IMR-90 (cell line): ENCODE results near the gene ORM1. TPM values are rescaled to one million over a fixed set of nuclear protein-coding genes. Genes with fewer than 3 reads are reported as not detected.
"Not testable (repeated sequence)": the region's sequence is repeated elsewhere in the genome, so short reads cannot be mapped to it uniquely, and the experiment has no call there.

ENCODE experiments used
- ATAC-seq: fragments of 200-7000 bp; cut with Tn5 transposase; 2 replicates; pipeline ENCODE4 v1.9.1; 2020; ENCODE audit warnings: low read depth, mild to moderate bottlenecking, moderate library complexity
- Bru-seq: library from RNA; stranded (reverse); fragments of 400-500 nt; gene quantifications from one replicate; lab custom pipeline; 2021; lab: Mats Ljungman, UMichigan
- BruChase-seq, 2 experiments: library from RNA; stranded (reverse); fragments of 400-500 nt; gene quantifications; one replicate each; lab custom pipeline; 2021; lab: Mats Ljungman, UMichigan
- BruUV-seq: library from RNA; stranded (reverse); fragments of 400-500 nt; replicated peaks from 2 replicates; lab custom pipeline; 2021; lab: Mats Ljungman, UMichigan
- CTCF ChIA-PET: fragments of 300-600 bp; formaldehyde crosslinking; extraction: SDS; loops from one replicate; lab custom pipeline; 2021; ENCODE audit warnings: antibody characterized with exemption; lab: Yijun Ruan, JAX
- POLR2A ChIA-PET: fragments of 300-600 bp; sonication (Branson Sonifier 250); formaldehyde crosslinking; loops from one replicate; lab custom pipeline; 2022; ENCODE audit warnings: antibody characterized with exemption; ENCODE audit not compliant: unreplicated experiment; lab: Charles Lee
- DNase-seq: peaks from one replicate; pipeline ENCODE4 v3.0.0; 2013
- H2AFZ ChIP-seq: replicated peaks from 2 replicates; pipeline ENCODE3; 2013; ENCODE audit warnings: low read length, mild to moderate bottlenecking; ENCODE audit not compliant: poor library complexity
- H2AK5ac ChIP-seq: 2 replicates; pipeline ENCODE4 v1.6.1; 2013; ENCODE audit warnings: low read depth, low read length, inconsistent platforms
- H2AK9ac ChIP-seq: replicated peaks from 2 replicates; pipeline ENCODE3; 2013; ENCODE audit warnings: mild to moderate bottlenecking, low read depth, low read length, moderate library complexity; ENCODE audit not compliant: poor library complexity
- H2BK120ac ChIP-seq: 2 replicates; pipeline ENCODE4 v1.6.1; 2013; ENCODE audit warnings: low read depth, low read length, inconsistent platforms
- H2BK15ac ChIP-seq: 3 replicates; pipeline ENCODE4 v1.6.1; 2013; ENCODE audit warnings: low read depth, low read length, inconsistent platforms
- H2BK20ac ChIP-seq: 2 replicates; pipeline ENCODE4 v1.6.1; 2013; ENCODE audit warnings: low read depth, mild to moderate bottlenecking, inconsistent platforms, low read length, moderate library complexity
- H2BK5ac ChIP-seq: 2 replicates; pipeline ENCODE4 v1.6.1; 2013; ENCODE audit warnings: mild to moderate bottlenecking, low read depth, low read length, inconsistent platforms; ENCODE audit not compliant: poor library complexity, severe bottlenecking
- H3K14ac ChIP-seq: replicated peaks from 2 replicates; pipeline ENCODE4 v1.6.1; 2013; ENCODE audit warnings: low read depth, low read length, inconsistent platforms
- H3K18ac ChIP-seq: 2 replicates; pipeline ENCODE4 v1.6.1; 2013; ENCODE audit warnings: low read depth, low read length, control low read depth
- H3K23ac ChIP-seq: 2 replicates; pipeline ENCODE4 v1.6.1; 2013; ENCODE audit warnings: low read depth, low read length, inconsistent platforms
- H3K27ac ChIP-seq: 2 replicates; pipeline ENCODE4 v1.5.1; 2013; ENCODE audit warnings: mild to moderate bottlenecking, control low read depth, low read length; ENCODE audit not compliant: insufficient read depth
- H3K27me3 ChIP-seq: 2 replicates; pipeline ENCODE4 v1.6.1; 2013; ENCODE audit warnings: low read length; ENCODE audit not compliant: control insufficient read depth, insufficient read depth
- H3K36me3 ChIP-seq: 2 replicates; pipeline ENCODE4 v1.6.1; 2013; ENCODE audit warnings: low read length, mixed read lengths; ENCODE audit not compliant: control insufficient read depth, insufficient read depth
- H3K4ac ChIP-seq: 2 replicates; pipeline ENCODE4 v1.6.1; 2013; ENCODE audit warnings: low read depth, low read length, inconsistent platforms
- H3K4me1 ChIP-seq: 2 replicates; pipeline ENCODE4 v1.6.1; 2013; ENCODE audit warnings: low read length, mixed read lengths; ENCODE audit not compliant: control insufficient read depth, insufficient read depth
- H3K4me2 ChIP-seq: 2 replicates; pipeline ENCODE4 v1.6.1; 2013; ENCODE audit warnings: low read depth, mild to moderate bottlenecking, control low read depth, low read length, moderate library complexity
- H3K4me3 ChIP-seq: 2 replicates; pipeline ENCODE4 v1.5.1; 2013; ENCODE audit warnings: low read depth, mild to moderate bottlenecking, control low read depth, low read length, moderate library complexity; ENCODE audit not compliant: insufficient read depth
- H3K56ac ChIP-seq: 2 replicates; pipeline ENCODE4 v1.6.1; 2013; ENCODE audit warnings: low read length, inconsistent platforms; ENCODE audit not compliant: insufficient read depth; ENCODE audit errors: extremely low read depth
- H3K79me1 ChIP-seq, 2 experiments: 2 replicates each; pipeline ENCODE4 v1.6.1; 2013; ENCODE audit warnings: low read length in 2 of 2, inconsistent platforms in 1 of 2, low read depth in 1 of 2
- H3K9ac ChIP-seq: 2 replicates; pipeline ENCODE4 v1.6.1; 2013; ENCODE audit warnings: low read depth, low read length, control low read depth
- H3K9me1 ChIP-seq: 2 replicates; pipeline ENCODE4 v1.6.1; 2013; ENCODE audit warnings: low read length, inconsistent platforms; ENCODE audit not compliant: insufficient read depth
- H3K9me3 ChIP-seq: 2 replicates; pipeline ENCODE4 v1.6.1; 2013; ENCODE audit warnings: low read length; ENCODE audit not compliant: control insufficient read depth, insufficient read depth
- H4K20me1 ChIP-seq: 2 replicates; pipeline ENCODE4 v1.6.1; 2013; ENCODE audit warnings: low read length, inconsistent platforms; ENCODE audit not compliant: insufficient read depth
- H4K5ac ChIP-seq: 2 replicates; pipeline ENCODE4 v1.6.1; 2013; ENCODE audit warnings: mild to moderate bottlenecking, low read depth, low read length, control low read depth
- H4K8ac ChIP-seq, 2 experiments: 2 replicates each; pipeline ENCODE4 v1.6.1; 2013; ENCODE audit warnings: low read depth in 2 of 2, low read length in 2 of 2, control low read depth in 1 of 2, inconsistent platforms in 1 of 2
- H4K91ac ChIP-seq: 2 replicates; pipeline ENCODE4 v1.6.1; 2013; ENCODE audit warnings: low read depth, low read length, inconsistent platforms; ENCODE audit not compliant: insufficient read depth
- WGBS, 2 experiments: methylation state at CpG; one replicate each; pipeline versions ENCODE4 v1.1.5 to v1.1.7; 2013; ENCODE audit warnings: missing lambda C conversion rate in 2 of 2; ENCODE audit not compliant: insufficient read length in 1 of 2; ENCODE audit errors: extremely low coverage in 2 of 2; 5-methylcytosine and 5-hydroxymethylcytosine counted together
- dilution Hi-C: fragments of 300-500 bp; cut with HindIII; formaldehyde crosslinking; loops from one replicate; pipeline ENCODE4 v1.14.3; 2018; ENCODE audit warnings: low sequenced_read_pairs; ENCODE audit not compliant: unreplicated experiment
- in situ Hi-C: fragments of 300-500 bp; cut with MboI; formaldehyde crosslinking; loops from 3 replicates; pipeline ENCODE4 v1.14.3; 2019; ENCODE audit warnings: low sequenced_read_pairs, inconsistent platforms, mixed read lengths
- intact Hi-C: fragments of 100-400 bp; cut with micrococcal nuclease; formaldehyde crosslinking; loops from 2 replicates; pipeline ENCODE4 v1.10.0; 2022
- long read RNA-seq: library from polyadenylated mRNA; unstranded; transcript quantifications from one replicate; pipeline ENCODE4 v2.0.0, GENCODE V29; 2021; ENCODE audit not compliant: unreplicated experiment
- polyA plus RNA-seq, 3 experiments: library from polyadenylated mRNA; depleted of rRNA; stranded (reverse); fragments of >200 nt; gene quantifications; 2 replicates each; pipeline ENCODE4 v1.2.3, GENCODE V29; 2012; ENCODE audit warnings: low replicate concordance in 1 of 3
- total RNA-seq: library from RNA; depleted of rRNA; stranded (reverse); fragments of >200 nt; gene quantifications from 2 replicates; pipeline ENCODE4 v1.2.3, GENCODE V29; 2012; rRNA removed

The ORM1 gene
- total RNA-seq (0.18 TPM in 1 of 2 replicates, not detected in the other), polyA plus RNA-seq (2012; rRNA removed) (0.30 TPM in 1 of 2 replicates, not detected in the other), Bru-seq, nascent RNA (not detected), BruChase-seq, experiment 1, labeled RNA remaining after a 6-hour chase (percentile 9 among the genes with signal in this experiment), BruChase-seq, experiment 2, labeled RNA remaining after a 2-hour chase (not detected)
- 0.11 and 0.26 TPM in 2 replicates for polyA plus RNA-seq (2012; cell fraction: cytosol; rRNA removed)
- polyA plus RNA-seq (2012; cell fraction: nucleus; rRNA removed; ENCODE audit: low replicate concordance): 0.11 TPM in 1 of 2 replicates, not detected in the other
- long read RNA-seq: 0 reads

DNA sequence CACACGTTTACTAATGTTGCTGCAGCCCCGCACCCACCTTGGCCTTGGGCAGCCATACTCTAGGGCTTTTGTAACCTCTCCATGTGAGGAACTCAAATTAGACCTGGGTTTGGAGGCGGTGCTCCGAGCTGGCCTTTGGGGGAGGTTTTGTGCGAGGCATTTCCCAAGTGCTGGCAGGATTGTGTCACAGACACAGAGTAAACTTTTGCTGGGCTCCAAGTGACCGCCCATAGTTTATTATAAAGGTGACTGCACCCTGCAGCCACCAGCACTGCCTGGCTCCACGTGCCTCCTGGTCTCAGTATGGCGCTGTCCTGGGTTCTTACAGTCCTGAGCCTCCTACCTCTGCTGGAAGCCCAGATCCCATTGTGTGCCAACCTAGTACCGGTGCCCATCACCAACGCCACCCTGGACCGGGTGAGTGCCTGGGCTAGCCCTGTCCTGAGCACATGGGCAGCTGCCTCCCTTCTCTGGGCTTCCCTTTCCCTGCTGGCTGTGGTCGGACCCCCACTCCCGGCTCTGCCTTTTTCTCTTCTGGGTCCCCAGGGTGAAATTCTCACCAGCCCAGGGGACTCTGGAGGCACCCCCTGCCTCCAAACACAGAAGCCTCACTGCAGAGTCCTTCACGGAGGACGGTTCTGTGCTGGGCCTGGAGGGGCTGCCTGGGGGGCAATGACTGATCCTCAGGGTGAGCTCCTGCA is at the start of gene ORM1:
TSS of gene ORM1 (plus strand) at position 268 of the 701 bp plus-strand sequence. CDS start at position 304, 36 bp downstream.
- H3K9me1 ChIP-seq, H2BK15ac ChIP-seq, H2BK5ac ChIP-seq, H3K14ac ChIP-seq, H4K20me1 ChIP-seq, in situ Hi-C loops, POLR2A ChIA-PET, CTCF ChIA-PET, H3K27ac ChIP-seq, BruUV-seq, H3K9me3 ChIP-seq, H3K23ac ChIP-seq, H3K79me1 ChIP-seq, H3K9ac ChIP-seq, H3K27me3 ChIP-seq, H3K18ac ChIP-seq, H2AK9ac ChIP-seq, H3K56ac ChIP-seq, dilution Hi-C loops, H2AFZ ChIP-seq, H3K4me3 ChIP-seq, H4K91ac ChIP-seq, H3K4ac ChIP-seq, H4K8ac ChIP-seq, H3K36me3 ChIP-seq, H3K4me1 ChIP-seq, DNase-seq, H4K5ac ChIP-seq, intact Hi-C loops: not testable (repeated sequence)
- H2BK20ac ChIP-seq: peak within 1 kb of the TSS; percentile 69; the same call in 1 of the 2 replicates
- WGBS, 2 experiments: no CpG with 5 or more reads among the region's 15 CpGs
- H2AK5ac ChIP-seq: peak within 1 kb of the TSS; percentile 73
- H2BK120ac ChIP-seq: peak within 1 kb of the TSS; percentile 37; the same call in 1 of the 2 replicates
- H3K4me2 ChIP-seq: 0 out of 2 replicates have a peak within 1 kb of the TSS, but pooled peaks have one; percentile 44
- peak; percentile 5; the same call in 1 of the 2 replicates for ATAC-seq
